ENCODE measurements around the gene STK17A.
"Not testable (repeated sequence)": the region's sequence is repeated elsewhere in the genome, so short reads cannot be mapped to it uniquely, and the experiment has no call there.

STK17A gene

GRCh38 chr7:43659549-43659896 is 76.6 kb downstream of the STK17A start:
- DNase-seq (ENCODE audit: low read depth): no peak

- no peak for DNase-seq (ENCODE audit: low read depth)
Observed at GRCh38 chr7:43660141-43660540, 77.2 kb downstream of the STK17A start.

GRCh38 chr7:43664681-43665080 is 81.8 kb downstream of the STK17A start:
- DNase-seq (ENCODE audit: low read depth): no peak

- no peak for DNase-seq (ENCODE audit: low read depth)
Observed at GRCh38 chr7:43666938-43667337, 84.0 kb downstream of the STK17A start.

GRCh38 chr7:43668035-43668434 is 85.1 kb downstream of the STK17A start:
- DNase-seq (ENCODE audit: low read depth): no peak

GRCh38 chr7:43669286-43670081 is 86.6 kb downstream of the STK17A start:
- DNase-seq (ENCODE audit: low read depth): no peak

GRCh38 chr7:43671521-43671920 is 88.6 kb downstream of the STK17A start:
- no peak for DNase-seq (ENCODE audit: low read depth)

- DNase-seq (ENCODE audit: low read depth): not testable (repeated sequence)
Observed at GRCh38 chr7:43673243-43673976, 90.5 kb downstream of the STK17A start.

- peak; percentile 82 for DNase-seq (ENCODE audit: low read depth)
Observed at GRCh38 chr7:43674559-43675436, 91.9 kb downstream of the STK17A start.
